AG10803 (cell line): ENCODE measurements around the gene UNC13D.
A peak's percentile ranks its signal among the peaks of the same experiment; 100 is the strongest.
"Not testable (repeated sequence)": the region's sequence is repeated elsewhere in the genome, so short reads cannot be mapped to it uniquely, and the experiment has no call there.

Experiments
- DNase-seq: peaks from one replicate; pipeline ENCODE4 v3.0.0; 2010; ENCODE audit warnings: low read depth
- H3K4me3 ChIP-seq: 2 replicates; pipeline ENCODE4 v1.5.1; 2011; ENCODE audit warnings: mild to moderate bottlenecking, low read length, control low read depth
- CTCF ChIP-seq: conservative IDR thresholded peaks from 2 replicates; pipeline ENCODE4 v1.5.1; 2011; ENCODE audit warnings: mild to moderate bottlenecking, low read length, control low read depth, inconsistent platforms

UNC13D gene

GRCh38 chr17:75872434-75873351, 28.5 kb upstream of the UNC13D start:
- peak; percentile 82 for DNase-seq
- H3K4me3 ChIP-seq: no peak overlapping the region
- TF ChIP-seq CTCF: no peak

GRCh38 chr17:75870228-75870627, 26.0 kb upstream of the UNC13D start:
- not testable (repeated sequence) for DNase-seq
- peak overlapping the region; percentile 29 for H3K4me3 ChIP-seq

DNA sequence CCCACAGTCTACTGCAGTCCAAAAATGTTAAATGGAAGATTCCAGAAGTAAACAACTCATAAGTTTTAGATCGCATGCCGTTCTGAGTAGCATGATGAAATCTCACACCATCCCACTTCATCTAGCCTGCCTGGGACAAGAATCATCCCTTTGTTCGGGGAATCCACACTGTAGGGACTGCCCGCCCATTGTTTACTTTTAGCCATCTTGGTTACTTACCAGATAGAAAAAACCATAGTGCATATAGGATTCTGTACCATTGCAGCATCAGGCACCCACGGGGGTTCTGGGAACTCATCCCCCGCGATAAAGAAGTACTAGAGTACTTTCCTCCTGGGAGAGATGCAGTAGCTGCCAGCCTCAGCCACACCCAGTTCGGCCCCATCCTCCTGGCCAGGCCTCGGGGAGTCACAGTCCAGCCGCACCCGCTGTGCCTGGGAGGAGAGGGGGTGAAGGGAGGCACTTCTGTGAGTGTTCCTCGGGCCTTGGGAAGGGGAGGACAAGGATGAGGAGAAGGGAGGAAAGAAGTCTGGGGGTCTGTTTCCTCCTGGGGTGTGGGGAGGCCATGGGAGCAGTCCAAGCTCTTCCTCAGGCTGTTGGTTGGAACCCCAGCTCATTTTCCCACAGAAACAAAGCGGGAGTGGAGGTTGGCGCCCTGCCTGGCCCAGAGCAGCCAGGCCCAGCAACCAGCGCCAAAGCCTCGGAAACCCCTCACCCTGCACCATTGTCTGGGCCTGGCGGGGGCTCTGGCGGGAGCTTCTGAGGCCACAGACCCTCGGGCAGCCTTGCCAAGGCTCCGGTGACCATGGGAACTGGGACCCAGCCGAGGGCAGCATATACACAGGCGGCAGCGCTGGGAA, 25.3 kb upstream of the UNC13D start:
- no peak for TF ChIP-seq CTCF
- H3K4me3 ChIP-seq: peak overlapping the region; percentile 29
- DNase-seq: peak; percentile 84

DNA sequence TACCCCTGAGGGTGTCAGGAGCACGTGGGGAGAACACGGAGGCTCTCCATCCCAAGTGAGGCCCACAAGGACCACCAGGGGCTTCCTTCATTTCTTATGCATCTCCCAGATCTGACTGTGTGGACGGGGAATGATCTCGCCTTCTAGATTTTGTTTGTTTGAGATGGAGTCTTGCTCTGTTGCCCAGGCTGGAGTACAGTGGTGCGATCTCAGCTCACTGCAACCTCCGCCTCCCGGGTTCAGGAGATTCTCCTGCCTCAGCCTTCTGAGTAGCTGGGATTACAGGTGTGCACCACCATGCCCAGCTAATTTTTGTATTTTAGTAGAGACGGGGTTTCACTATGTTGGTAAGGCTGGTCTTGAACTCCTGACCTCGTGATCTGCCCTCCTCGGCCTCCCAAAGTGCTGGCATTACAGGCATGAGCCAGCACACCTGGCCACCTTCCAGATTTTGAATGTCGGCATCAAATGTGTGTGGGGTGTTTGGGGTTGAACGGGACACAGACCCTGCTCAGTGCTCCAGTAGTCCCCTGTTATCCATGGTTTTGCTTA, 24.6 kb upstream of the UNC13D start:
- DNase-seq, H3K4me3 ChIP-seq: not testable (repeated sequence)

GRCh38 chr17:75865404-75866188, 21.4 kb upstream of the UNC13D start:
- DNase-seq, H3K4me3 ChIP-seq: not testable (repeated sequence)

GRCh38 chr17:75864887-75865286, 20.7 kb upstream of the UNC13D start:
- not testable (repeated sequence) for H3K4me3 ChIP-seq, DNase-seq

- TF ChIP-seq CTCF: no peak
- H3K4me3 ChIP-seq: no peak overlapping the region
- peak; percentile 80 for DNase-seq
Observed at GRCh38 chr17:75864448-75864871, 20.3 kb upstream of the UNC13D start.

GRCh38 chr17:75861927-75862317, 17.7 kb upstream of the UNC13D start:
- DNase-seq: peak; percentile 58
- H3K4me3 ChIP-seq: no peak overlapping the region
- TF ChIP-seq CTCF: no peak

GRCh38 chr17:75859358-75859757, 15.2 kb upstream of the UNC13D start:
- not testable (repeated sequence) for DNase-seq

More at GRCh38 chr17:75859358-75859757, 15.2 kb upstream of the UNC13D start:
- H3K4me3 ChIP-seq: not testable (repeated sequence)
